Measurements from ENCODE around the gene JCHAIN. TPM values are rescaled to one million over a fixed set of nuclear protein-coding genes. Genes with fewer than 3 reads are reported as not detected.

The JCHAIN gene
- polyA plus RNA-seq, 1 donor (not counting 4 experiments of a cell fraction or from before 2014, with no cell fraction given), result not detected

- Histone ChIP-seq H3K79me2 (ENCODE audit: control insufficient read depth, insufficient read depth, low read length) (peaks cover 35% of the 10 kb centered on the region), H3K9me1 (ENCODE audit: control insufficient read depth, extremely low read depth, insufficient read depth, low read length) (no peaks in the 10 kb centered on the region), H2AFZ (ENCODE audit: control insufficient read depth, low read length) (peak overlapping the region; percentile 73), H4K20me1 (ENCODE audit: control insufficient read depth, extremely low read depth, insufficient read depth, low read length) (no peaks in the 10 kb centered on the region), H3K36me3 (ENCODE audit: control insufficient read depth in 2 of 2, extremely low read depth in 1 of 2, insufficient read depth in 2 of 2, low read length in 2 of 2) (no peaks in the 10 kb centered on the region), H3K4me3 (ENCODE audit: control insufficient read depth in 2 of 3, extremely low read depth in 1 of 3, insufficient read depth in 2 of 3, low read depth in 1 of 3, low read length in 3 of 3) (peak overlapping the region; percentile 51 to 80 (median 75)), H3K4me1 (ENCODE audit: control insufficient read depth, extremely low read depth, insufficient read depth, low read length) (peaks cover 9% of the 10 kb centered on the region), H3K27me3 (ENCODE audit: control insufficient read depth, extremely low read depth, insufficient read depth, low read length) (no peaks in the 10 kb centered on the region), H3K9me3 (ENCODE audit: control insufficient read depth, low read depth, low read length) (no peaks in the 10 kb centered on the region), H3K27ac (ENCODE audit: control insufficient read depth, insufficient read depth, low read length) (peak overlapping the region; percentile 65), H3K4me2 (ENCODE audit: control insufficient read depth, extremely low read depth, insufficient read depth, low read depth, low read length) (peak overlapping the region; percentile 79), H3K9ac (ENCODE audit: control insufficient read depth, extremely low read depth, insufficient read depth, low read length) (peak overlapping the region; percentile 83)
- FAIRE-seq (peak; percentile 55), DNase-seq (ENCODE audit: low read depth, low spot score) (no peak)
- no peak for TF ChIP-seq EZH2 (IDR thresholded peaks at IDR 0.05; ENCODE audit: low read length)
- no peak for TF ChIP-seq CTCF (optimal IDR thresholded peaks at IDR 0.05 in 1 of 3, IDR thresholded peaks at IDR 0.05 in 1 of 3, conservative IDR thresholded peaks at IDR 0.05 in 1 of 3; ENCODE audit: extremely low read depth in 1 of 3, insufficient read depth in 2 of 3, low read length in 3 of 3)
- dilution Hi-C loops (cut with MboI; ENCODE audit: extremely low pct_ligation_motif_present, low sequenced_read_pairs), result no loop called here
These were observed 40.2 kb upstream of the JCHAIN start for GRCh38 chr4:70706516-70706915.

- TF ChIP-seq CTCF (optimal IDR thresholded peaks at IDR 0.05 in 1 of 3, IDR thresholded peaks at IDR 0.05 in 1 of 3, conservative IDR thresholded peaks at IDR 0.05 in 1 of 3; ENCODE audit: extremely low read depth in 1 of 3, insufficient read depth in 2 of 3, low read length in 3 of 3), result no peak
- no peak for TF ChIP-seq EZH2 (IDR thresholded peaks at IDR 0.05; ENCODE audit: low read length)
- DNase-seq (ENCODE audit: low read depth, low spot score) (no peak), FAIRE-seq (peak; percentile 52)
- Histone ChIP-seq H2AFZ (ENCODE audit: control insufficient read depth, low read length) (peak overlapping the region; percentile 73), H3K4me1 (ENCODE audit: control insufficient read depth, extremely low read depth, insufficient read depth, low read length) (peaks cover 13% of the 10 kb centered on the region), H3K79me2 (ENCODE audit: control insufficient read depth, insufficient read depth, low read length) (peaks cover 32% of the 10 kb centered on the region), H4K20me1 (ENCODE audit: control insufficient read depth, extremely low read depth, insufficient read depth, low read length) (no peaks in the 10 kb centered on the region), H3K4me2 (ENCODE audit: control insufficient read depth, extremely low read depth, insufficient read depth, low read depth, low read length) (peak overlapping the region; percentile 79), H3K9ac (ENCODE audit: control insufficient read depth, extremely low read depth, insufficient read depth, low read length) (peak overlapping the region; percentile 83), H3K27me3 (ENCODE audit: control insufficient read depth, extremely low read depth, insufficient read depth, low read length) (no peaks in the 10 kb centered on the region), H3K36me3 (ENCODE audit: control insufficient read depth in 2 of 2, extremely low read depth in 1 of 2, insufficient read depth in 2 of 2, low read length in 2 of 2) (no peaks in the 10 kb centered on the region), H3K9me3 (ENCODE audit: control insufficient read depth, low read depth, low read length) (no peaks in the 10 kb centered on the region), H3K4me3 (ENCODE audit: control insufficient read depth in 2 of 3, extremely low read depth in 1 of 3, insufficient read depth in 2 of 3, low read depth in 1 of 3, low read length in 3 of 3) (peak overlapping the region; percentile 51 to 80 (median 75)), H3K27ac (ENCODE audit: control insufficient read depth, insufficient read depth, low read length) (peak overlapping the region; percentile 65), H3K9me1 (ENCODE audit: control insufficient read depth, extremely low read depth, insufficient read depth, low read length) (no peaks in the 10 kb centered on the region)
- dilution Hi-C loops (cut with MboI; ENCODE audit: extremely low pct_ligation_motif_present, low sequenced_read_pairs), result no loop called here
These were observed 39.7 kb upstream of the JCHAIN start for GRCh38 chr4:70706044-70706461.

Measured in keratinocyte (primary cell).